Sigmoid colon (tissue), 4 donors: ENCODE measurements around the gene SH3RF3.

Experiments used
- POLR2A ChIP-seq, 2 donors: fragments of 450-650 bp; IDR thresholded peaks; one replicate each; pipeline ENCODE4 v1.6.1; 2016; ENCODE audit warnings: antibody characterized with exemption in 2 of 2, mild to moderate bottlenecking in 2 of 2, moderate library complexity in 2 of 2
- POLR2AphosphoS5 ChIP-seq, 4 donors: sonication (generic); formaldehyde crosslinking; IDR thresholded peaks; one replicate each; pipeline ENCODE4 v1.6.1; 2017; ENCODE audit warnings: antibody characterized with exemption in 4 of 4
- TF ChIP-seq, protein P1 (sequence below), 4 experiments: fragments of 450-650 bp in 3 of 4; fragments of 200-600 bp in 1 of 4; IDR thresholded peaks; one replicate each; pipeline ENCODE4 v1.5.1; 2016 to 2019; ENCODE audit warnings: antibody characterized with exemption in 4 of 4, mild to moderate bottlenecking in 3 of 4, moderate library complexity in 2 of 4

DNA sequence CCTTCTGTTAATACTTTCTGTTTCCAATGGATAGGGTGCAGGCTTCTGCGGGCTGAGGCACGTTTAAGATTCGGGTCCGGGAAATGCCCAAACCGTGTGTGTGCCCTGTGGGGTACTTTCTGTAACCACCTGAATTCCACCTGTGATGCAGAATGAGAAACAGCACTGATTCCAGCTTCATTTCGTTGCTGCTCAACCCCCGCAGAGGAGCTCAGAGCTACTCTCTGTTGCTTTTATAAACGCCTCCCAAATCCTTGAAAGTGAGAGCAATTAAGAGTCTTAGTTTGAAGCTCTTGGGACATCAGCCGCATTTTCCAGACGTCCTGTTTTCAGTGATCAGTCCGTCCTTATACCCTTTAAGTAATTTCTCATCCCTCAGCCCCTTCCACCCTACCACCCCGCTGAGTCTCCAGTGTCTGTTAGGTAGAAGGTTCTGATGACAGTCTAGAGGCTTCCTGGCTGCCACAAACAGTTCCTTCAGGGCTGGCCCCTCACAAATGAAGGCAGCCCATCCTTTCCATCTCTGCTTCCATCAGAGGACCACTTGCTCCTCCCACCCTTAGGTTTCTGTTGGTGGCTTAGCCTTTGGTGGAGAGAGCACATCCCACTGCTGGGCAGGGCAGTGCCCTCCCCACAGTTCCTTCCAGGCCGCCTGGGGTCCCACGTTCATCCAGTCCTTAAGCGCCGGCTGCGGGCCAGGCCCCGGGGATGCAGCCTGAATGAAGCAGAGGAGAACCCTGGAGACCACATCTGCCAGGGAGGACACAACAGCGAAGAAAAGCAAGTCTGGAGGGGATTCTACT, 254.7 kb downstream of the SH3RF3 start:
- TF ChIP-seq POLR2A (IDR thresholded peaks at IDR 0.05) (no peak), POLR2AphosphoS5 (IDR thresholded peaks at IDR 0.05) (no peak)
- TF ChIP-seq, protein P1, sequence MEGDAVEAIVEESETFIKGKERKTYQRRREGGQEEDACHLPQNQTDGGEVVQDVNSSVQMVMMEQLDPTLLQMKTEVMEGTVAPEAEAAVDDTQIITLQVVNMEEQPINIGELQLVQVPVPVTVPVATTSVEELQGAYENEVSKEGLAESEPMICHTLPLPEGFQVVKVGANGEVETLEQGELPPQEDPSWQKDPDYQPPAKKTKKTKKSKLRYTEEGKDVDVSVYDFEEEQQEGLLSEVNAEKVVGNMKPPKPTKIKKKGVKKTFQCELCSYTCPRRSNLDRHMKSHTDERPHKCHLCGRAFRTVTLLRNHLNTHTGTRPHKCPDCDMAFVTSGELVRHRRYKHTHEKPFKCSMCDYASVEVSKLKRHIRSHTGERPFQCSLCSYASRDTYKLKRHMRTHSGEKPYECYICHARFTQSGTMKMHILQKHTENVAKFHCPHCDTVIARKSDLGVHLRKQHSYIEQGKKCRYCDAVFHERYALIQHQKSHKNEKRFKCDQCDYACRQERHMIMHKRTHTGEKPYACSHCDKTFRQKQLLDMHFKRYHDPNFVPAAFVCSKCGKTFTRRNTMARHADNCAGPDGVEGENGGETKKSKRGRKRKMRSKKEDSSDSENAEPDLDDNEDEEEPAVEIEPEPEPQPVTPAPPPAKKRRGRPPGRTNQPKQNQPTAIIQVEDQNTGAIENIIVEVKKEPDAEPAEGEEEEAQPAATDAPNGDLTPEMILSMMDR (IDR thresholded peaks at IDR 0.05), result no peak
